SKM-1 treated with dmso at 0.1 percent for 144 hours (cell line): ENCODE data around the gene GNL3.
"Not testable (repeated sequence)": the region's sequence is repeated elsewhere in the genome, so short reads cannot be mapped to it uniquely, and the experiment has no call there.

Source experiments
- DNase-seq: peaks from one replicate; lab custom pipeline; 2025; ENCODE audit not compliant: unreplicated experiment; lab: John Stamatoyannopoulos, UW

The GNL3 gene, protein sequence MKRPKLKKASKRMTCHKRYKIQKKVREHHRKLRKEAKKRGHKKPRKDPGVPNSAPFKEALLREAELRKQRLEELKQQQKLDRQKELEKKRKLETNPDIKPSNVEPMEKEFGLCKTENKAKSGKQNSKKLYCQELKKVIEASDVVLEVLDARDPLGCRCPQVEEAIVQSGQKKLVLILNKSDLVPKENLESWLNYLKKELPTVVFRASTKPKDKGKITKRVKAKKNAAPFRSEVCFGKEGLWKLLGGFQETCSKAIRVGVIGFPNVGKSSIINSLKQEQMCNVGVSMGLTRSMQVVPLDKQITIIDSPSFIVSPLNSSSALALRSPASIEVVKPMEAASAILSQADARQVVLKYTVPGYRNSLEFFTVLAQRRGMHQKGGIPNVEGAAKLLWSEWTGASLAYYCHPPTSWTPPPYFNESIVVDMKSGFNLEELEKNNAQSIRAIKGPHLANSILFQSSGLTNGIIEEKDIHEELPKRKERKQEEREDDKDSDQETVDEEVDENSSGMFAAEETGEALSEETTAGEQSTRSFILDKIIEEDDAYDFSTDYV

DNA sequence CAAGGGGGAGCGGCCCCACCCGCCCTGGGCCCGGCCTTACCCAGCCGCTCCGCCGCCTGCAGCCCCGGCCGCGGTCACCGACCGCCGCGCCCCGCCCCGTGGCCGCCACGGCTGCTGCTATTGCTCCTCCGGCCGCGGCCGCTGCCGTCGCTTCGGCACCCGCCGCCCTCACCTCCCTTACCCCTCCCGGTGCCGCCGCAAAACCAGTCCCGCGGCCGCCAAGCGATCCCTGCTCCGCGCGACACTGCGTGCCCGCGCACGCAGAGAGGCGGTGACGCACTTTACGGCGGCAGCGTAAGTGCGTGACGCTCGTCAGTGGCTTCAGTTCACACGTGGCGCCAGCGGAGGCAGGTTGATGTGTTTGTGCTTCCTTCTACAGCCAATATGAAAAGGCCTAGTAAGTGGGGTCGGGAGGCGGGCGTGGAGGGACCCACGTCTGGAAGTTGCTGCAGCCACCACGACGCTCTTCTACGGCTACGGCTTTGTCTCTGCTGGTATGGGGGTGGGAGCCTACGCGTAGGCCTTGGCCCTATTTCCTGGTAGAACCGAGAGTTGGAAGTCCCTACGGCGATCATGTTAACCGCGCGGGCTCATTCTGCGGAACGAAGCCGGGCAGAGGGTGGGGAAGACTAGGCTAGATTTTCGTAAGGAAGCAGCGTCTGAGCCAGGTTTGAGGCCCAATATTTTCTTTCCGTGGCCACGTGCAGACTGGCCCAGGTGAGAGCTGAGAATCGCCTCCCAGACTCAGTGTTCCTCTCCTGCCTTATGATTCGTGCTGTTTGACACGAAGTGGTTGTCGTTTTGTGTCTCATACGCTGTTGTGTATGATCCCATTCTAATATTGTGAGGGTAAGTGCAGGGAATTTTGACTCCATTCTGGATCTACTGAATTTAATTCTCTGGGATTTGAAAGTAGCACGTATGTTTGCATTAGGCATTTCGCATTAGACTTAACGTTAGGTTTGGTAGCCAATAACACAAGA, at the start of gene GNL3, which contains the start of gene PBRM1:
TSS of gene GNL3 (plus strand) at position 324 of the 983 bp plus-strand sequence. CDS start at position 385, 61 bp downstream.
TSS of gene PBRM1 (minus strand) at position 205 of the 983 bp plus-strand sequence.
- DNase-seq = peak; percentile 88

DNA sequence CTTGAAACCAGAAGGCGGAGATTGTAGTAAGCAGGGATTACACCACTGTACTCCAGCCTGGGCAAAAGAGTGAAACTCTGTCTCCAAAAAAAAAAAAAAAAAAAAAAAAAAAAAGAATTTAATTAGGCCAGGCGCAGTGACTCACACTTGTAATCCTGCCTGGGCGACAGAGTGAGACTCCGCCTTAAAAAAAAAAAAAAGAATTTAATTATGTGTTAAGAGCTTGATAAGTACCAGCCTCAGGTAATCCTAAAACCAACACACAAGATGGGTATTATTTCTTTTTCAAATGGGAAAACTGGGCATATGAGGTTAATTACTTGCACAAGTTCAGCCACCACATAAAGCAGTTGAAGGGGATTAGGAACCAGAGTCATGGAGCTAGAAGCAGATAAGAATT, 49.2 kb upstream of the GNL3 start:
- DNase-seq = no peak

DNA sequence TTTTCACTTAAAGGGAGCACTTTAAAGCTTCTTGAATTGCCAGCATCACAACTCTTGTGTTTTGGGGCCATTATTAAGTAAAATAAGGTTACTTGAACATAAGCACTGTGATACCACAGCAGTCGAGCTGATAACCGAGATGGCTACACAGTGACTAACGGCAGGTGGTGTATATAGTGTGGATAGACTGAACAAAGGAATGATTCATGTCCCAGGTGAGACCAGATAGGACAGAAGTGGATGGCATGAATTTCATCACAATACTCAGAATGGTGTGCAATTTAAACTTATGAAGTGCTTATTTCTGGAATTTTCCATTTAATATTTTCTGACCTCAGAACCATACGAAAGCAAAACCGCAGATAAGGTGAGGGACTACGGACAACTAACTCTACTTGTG, 40.3 kb upstream of the GNL3 start:
- no peak for DNase-seq

DNA sequence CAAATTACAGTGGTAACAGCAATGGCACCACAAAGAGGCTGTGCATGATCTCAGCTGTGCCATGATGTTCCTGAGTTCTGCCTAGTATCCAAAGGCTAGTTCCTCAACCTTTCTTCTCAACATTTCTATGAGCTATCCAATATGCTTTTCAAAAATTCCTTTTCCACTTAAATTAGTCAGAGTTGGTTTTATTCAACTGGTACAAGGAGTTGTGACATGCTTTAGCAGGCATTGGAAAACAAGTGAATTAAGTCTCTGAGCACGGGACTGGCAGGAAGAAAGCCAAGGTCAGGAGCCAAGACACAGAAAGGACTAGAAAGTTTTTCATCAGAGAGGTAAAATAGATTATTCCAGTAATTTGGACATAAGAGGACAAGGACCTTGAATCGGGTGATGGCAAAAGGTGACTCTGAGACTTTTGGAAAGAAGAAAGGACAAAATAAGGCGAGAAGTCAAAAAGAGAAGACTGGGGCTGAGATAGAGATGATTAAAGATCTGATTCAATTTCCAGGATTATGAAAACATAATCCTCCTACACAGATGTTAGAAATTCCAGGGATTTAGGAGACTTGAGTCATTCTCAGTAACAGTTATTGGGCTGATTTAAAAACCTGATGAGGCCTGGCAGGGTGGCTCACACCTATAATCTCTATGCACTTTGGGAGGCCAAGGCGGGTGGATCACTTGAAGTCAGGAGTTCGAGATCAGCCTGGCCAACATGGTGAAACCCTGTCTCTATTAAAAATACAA, 36.2 kb upstream of the GNL3 start:
- no peak for DNase-seq

DNA sequence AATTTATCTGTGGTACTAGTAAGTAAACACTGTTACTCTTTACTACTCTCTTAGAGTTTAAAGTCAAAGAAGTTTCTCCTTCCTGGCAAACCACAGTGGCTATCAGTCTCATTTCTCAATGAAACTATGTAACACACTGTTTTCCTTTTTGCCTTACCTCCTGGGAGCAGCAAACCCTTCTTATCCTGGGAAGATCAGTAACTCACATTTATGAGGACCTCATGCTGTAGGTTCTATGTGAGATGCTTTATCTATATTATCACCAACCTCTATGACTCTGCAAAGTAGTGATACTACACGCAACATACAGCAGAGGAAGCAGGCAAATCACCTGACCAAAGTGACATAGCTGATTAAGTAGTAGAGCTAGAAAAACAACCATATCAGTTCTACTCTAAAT, 35.4 kb upstream of the GNL3 start:
- DNase-seq = no peak

DNA sequence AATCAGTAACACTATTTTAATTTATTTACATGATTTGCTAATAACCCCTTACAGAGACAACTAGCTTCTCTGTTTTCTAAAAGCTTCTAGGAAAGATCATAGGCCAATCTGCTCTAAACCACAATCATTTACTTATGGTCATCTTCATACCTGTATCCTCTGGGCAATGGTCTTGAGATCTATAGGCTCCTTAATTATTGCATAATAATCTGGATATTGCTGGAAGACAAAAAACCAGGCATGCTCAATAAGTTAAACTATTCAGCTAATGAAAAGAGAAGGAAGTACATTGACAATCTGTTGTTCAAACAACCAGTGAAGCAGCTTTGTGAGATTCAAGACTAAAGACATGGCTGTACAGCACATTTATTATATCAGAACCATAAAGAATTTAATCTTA, 34.2 kb upstream of the GNL3 start:
- DNase-seq = no peak

DNA sequence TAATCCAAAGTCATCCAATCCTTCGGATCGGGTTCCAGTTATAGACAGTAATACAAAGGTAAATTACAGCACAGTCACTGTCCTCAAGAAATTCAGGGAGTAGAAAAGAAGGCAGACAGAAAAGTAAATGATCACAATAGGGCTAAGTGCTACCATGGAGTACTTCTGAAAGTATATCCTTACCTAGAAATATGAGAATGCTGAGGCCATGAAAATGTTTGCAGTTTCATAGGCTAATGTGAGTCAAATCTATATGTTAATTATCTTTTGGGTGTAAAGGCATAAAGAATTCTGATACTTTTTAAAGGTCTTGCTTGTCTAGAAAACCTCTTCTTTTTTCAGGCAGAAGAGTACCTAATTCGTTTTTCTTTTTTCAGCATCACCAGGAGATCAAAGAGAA, 29.9 kb upstream of the GNL3 start:
- no peak for DNase-seq

DNA sequence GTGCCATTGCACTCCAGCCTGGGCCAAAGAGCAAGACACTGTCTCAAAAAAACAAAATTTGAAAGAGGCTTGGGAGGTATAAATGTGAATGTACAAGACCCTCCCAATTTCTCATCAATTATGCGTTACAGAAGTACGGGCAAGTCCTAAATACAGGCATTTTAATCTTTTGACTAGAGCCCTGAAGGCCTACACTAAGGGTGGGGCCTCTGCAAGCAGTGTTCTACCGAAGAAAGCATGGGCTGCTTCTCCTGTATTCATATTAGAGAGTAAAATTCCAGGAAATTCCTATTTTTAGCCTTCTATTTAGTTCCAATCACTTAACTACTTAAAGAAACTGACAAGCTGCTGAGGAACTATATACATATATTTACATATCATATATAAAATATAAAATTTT, 25.8 kb upstream of the GNL3 start:
- DNase-seq = no peak

DNA sequence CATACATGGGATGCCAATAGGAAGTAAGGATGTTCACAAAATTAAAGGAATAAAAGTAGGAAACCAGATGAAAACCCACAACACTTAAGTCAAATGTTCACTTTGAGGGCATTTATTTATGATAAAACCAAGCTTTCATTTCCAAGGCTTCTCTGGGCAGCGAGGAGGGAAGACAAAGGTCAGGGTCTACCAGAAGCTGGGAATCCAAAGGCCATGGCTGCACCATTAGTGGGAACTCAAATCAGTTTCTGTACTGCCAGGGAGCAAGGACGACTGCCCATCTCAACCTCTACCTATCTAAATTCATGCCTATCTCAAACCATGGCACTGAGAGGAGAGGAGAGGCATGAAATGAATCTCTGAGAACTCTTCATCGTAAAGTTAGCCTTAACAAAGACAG, 22.7 kb upstream of the GNL3 start:
- no peak for DNase-seq

DNA sequence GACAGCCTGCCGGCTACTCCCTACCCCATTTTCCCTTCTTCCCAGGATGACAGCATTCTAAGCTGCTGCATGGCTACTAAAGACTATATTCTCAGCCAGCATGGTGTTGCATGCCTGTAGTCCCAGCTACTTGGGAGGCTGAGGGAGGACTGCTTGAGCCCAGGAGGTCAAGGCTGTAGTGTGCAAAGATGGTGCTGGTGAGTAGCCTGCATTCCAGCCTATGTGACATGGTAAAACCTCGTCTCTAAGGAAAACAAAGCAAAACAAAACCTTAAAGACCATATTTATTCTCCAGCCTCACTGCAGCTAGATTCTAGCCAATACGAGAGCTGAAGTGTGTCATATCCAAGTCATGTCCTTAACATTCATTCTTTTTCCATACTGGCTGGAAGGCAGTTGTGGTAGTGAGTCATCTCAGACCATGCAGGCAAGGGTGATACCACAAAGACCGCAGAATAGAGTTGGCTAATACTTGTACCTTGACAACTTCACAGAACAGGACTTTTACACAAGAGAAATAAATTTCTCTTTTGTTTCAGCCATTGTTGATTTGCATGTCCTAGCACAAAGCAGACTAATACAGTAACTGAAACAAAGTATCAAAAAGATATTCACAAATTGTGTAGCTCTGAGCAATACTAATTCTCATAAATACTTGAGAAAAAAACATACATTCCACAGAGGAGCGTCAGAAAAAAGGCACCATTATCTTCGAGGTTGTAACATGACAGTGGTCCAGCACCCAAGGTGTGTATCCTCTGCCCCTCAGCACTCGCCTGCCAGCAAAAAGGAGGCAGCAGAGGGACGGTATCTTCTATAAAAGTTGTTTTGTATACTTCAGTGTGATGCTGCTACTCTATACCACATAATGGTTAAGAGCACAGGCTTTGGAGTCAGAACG, 15.0 kb upstream of the GNL3 start:
- DNase-seq = peak; percentile 94

DNA sequence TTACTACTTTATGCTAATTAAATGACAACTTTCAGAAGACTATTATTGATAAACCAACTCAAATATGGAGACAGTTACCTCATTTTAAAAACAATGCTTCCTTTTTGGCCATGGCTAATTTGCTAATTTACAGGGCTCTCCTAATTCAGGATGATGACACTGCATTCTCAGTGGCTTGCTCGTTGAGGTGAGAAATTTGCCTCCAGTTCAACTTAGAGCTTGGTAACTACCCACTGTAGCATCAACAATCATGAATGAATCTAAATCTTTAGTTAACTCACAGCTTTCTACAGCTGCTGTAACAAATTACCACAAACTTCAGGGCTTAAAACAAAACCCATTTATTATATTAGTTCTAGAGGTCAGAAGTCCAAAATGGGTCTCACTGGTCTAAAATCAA, 14.2 kb upstream of the GNL3 start:
- no peak for DNase-seq

DNA sequence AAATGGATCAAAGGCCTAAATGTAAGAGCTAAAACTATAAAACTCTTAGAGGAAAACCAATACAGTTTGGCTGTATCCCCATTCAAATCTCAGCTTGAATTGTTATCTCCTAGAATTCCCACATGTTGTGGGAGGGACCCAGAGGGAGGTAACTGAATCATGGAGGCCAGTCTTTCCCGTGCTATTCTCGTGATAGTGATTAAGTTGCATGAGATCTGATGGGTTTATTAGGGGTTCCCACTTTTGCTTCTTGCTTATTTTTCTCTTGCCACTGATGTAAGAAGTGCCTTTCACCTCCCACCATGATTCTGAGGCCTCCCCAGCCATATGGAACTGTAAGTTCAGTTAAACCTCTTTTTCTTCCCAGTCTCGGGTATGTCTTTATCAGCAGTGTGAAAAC, 9.6 kb upstream of the GNL3 start:
- not testable (repeated sequence) for DNase-seq

DNA sequence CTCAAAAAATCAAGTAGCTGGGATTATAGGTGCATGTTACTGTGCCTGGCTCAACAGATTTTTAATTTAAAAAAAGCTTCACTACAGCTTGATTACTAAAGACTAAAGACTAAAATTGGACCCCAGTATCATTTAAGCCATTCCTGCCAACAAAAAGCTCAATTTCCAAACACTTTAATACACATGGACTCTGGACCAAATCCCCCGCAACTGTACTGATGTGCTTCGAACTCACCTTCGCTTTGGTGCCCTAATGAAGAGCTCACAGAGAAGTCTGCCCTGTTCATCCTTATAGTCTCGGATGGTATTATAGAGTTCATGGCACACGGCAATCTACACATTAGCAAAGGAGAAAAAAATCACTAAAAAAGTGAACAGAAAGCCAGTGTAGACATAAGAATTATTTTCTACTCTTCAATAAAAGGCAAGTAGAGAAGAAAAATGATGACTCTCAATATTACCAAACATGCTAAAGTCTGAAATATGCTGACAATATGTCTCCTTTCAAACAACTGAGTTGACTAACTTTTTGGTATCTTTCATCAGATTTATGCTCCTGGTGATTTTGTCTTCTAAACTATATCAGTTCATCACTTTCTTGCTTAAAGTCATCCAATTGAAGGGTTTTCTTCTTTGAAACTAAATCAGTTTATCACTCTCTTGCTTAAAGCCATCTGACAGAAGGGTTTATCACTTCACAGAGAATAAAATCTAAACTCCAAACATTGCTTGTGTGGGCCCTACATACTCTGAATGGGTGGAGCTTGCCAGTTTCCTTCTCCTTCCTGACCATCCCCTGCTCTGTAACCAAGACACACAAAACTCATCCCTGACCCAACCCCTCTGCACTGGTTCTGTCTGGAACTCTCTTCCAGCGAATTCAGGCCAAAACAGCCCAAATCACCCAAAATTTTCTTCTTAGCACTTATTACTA, 7.3 kb upstream of the GNL3 start:
- no peak for DNase-seq

DNA sequence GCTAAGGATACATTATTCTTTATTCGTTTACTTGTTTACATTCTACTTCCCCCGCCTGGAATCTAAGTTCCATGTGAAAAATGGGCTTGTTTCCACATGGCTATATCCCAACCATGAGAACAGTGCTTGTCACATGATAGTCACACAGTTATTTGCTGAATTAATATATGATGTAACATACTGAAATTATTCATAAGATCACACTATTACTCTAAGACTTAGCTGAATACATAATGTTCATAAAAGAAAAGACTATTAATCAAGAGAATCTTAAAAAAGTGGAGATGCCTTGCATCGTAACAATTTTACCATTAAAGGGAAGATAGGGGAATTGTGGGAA, 6.7 kb upstream of the GNL3 start:
- DNase-seq = no peak

DNA sequence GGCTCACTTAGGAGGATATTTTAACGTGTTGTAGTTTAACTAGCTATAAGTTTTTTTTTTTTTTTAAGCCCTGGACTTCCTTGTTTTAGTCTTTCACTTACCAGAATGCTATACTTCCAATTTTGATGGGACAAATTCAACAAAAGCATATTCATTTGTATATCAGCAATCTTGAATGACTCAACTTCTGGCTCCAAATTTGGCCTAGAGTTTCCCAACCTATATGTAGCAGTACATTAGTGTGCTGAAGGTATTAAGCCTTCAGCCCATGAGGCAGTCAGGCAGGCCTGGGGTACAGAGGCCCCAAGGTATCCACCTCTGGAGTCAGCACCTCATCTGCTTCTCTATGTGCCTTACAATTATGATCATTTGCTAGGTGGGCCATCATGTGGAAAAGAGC, 6.0 kb upstream of the GNL3 start:
- no peak for DNase-seq

DNA sequence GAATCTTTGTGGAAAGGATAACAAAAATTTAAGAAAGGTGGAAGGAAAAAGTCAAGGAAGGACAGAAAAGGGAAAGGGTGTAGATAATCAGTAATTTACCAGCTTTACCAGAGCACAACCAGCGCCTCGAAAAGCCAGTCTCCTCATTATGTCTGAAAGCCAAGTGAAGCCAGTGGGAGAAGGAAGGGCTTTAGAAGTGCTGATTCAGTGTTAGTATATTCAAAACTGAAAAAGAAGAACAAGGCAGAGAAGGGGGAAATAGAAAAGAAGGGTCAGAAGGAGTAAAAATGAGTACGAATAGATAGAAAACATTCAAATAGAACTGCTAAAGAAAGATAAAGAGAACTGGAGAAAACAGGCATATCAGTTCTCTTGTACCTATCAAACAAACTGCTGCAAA, 4.2 kb upstream of the GNL3 start:
- no peak for DNase-seq

DNA sequence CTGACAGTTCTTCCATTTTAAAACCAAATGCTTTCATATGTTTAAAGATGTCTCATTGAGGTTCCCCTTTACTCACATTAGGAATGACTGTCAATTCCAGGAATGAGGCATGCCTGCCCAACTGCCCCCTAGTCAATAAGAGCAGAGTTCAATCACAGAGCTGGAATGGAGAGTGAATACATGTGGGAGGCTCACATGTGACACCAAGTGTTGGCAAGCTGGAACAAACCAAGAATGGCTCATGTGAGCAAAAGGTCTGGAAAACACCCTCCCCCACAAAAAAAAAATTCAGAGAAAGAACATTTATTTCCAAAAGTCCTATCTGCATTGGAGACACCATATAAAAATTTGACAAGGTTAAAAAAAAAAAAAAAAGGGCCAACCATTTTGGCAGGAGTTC, 3.8 kb upstream of the GNL3 start:
- DNase-seq = peak; percentile 9

DNA sequence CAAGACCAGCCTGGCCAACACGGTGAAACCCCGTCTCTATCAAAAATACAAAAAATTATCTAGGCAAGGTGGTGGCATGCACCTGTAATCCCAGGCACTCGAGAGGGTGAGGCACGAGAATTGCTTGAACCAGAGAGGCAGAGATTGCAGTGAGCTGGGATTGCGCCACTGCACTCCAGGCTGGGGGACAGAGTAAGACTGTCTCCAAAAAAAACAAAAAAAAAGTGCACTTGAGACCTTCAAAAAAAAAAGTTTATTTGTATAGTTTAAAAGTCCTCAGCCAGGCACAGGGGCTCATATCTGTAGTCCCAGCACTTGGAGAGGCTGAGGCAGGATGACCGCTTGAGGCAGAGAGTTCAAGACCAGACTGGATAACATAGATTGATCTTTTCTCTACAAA, 2.2 kb upstream of the GNL3 start:
- no peak for DNase-seq

DNA sequence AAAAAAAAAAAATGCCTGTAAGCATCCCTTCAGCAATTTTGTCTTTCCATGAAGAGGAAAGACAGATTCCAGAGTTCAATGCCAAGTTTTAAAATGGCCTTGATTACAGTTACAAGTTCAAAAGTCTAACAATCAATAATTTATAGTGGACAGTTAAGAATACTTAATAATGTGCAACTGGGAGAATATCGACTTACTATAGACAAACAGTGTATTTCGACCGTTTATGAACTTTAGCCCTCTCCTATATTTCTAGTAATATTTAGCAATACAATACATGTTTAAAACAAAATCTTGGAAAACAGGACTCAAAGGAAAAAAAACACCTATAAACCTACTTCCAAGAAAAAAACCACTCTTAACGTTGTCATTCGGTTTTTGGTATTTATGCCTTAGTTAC, 1.6 kb upstream of the GNL3 start:
- DNase-seq = no peak
